Heart left ventricle (tissue), 16 donors: ENCODE measurements around the gene SH3BP2. TPM values are rescaled to one million over a fixed set of nuclear protein-coding genes. Genes with fewer than 3 reads are reported as not detected.

ENCODE experiments used
- ATAC-seq, 4 donors: fragments of 200-7000 bp; cut with Tn5 transposase; one replicate each; pipeline ENCODE4 v1.9.1; 2020 to 2022; ENCODE audit warnings: moderate library complexity in 4 of 4, mild to moderate bottlenecking in 3 of 4, moderate number of reproducible peaks in 1 of 4
- DNase-seq, 5 donors: peaks; one replicate each; pipeline ENCODE4 v3.0.0-alpha.2; 2020
- H3K27ac ChIP-seq, 12 donors: fragments of 200-600 bp; sonication (generic) in 4 of 12; one replicate each; pipeline versions ENCODE4 v1.5.0 to v1.8.0; 2016 to 2022; ENCODE audit warnings: mild to moderate bottlenecking in 2 of 12
- H3K27me3 ChIP-seq, 9 donors: fragments of 200-600 bp; sonication (generic) in 2 of 9; one replicate each; pipeline versions ENCODE4 v1.5.1 to v1.8.0; 2016 to 2022; ENCODE audit warnings: mild to moderate bottlenecking in 3 of 9
- H3K36me3 ChIP-seq, 9 donors: fragments of 200-600 bp; sonication (generic) in 2 of 9; one replicate each; pipeline versions ENCODE4 v1.5.0 to v1.8.0; 2018 to 2022; ENCODE audit warnings: mild to moderate bottlenecking in 2 of 9
- H3K4me1 ChIP-seq, 12 donors: fragments of 200-600 bp; sonication (generic) in 4 of 12; one replicate each; pipeline versions ENCODE4 v1.5.0 to v1.8.0; 2016 to 2022; ENCODE audit warnings: mild to moderate bottlenecking in 3 of 12
- H3K4me3 ChIP-seq, 12 donors: fragments of 200-600 bp; sonication (generic) in 4 of 12; one replicate each; pipeline versions ENCODE4 v1.5.0 to v1.8.0; 2017 to 2022; ENCODE audit warnings: mild to moderate bottlenecking in 9 of 12, moderate library complexity in 4 of 12
- H3K9me3 ChIP-seq, 12 donors: fragments of 200-600 bp; sonication (generic) in 4 of 12; one replicate each; pipeline versions ENCODE4 v1.5.0 to v1.8.0; 2016 to 2022; ENCODE audit warnings: mild to moderate bottlenecking in 1 of 12
- CTCF ChIP-seq, 12 donors: fragments of 200-600 bp; sonication (generic) in 4 of 12; IDR thresholded peaks; one replicate each; pipeline versions ENCODE4 v1.5.0 to v1.8.0; 2018 to 2022; ENCODE audit warnings: antibody characterized with exemption in 12 of 12, mild to moderate bottlenecking in 5 of 12
- POLR2A ChIP-seq, 2 donors: fragments of 450-650 bp; IDR thresholded peaks; one replicate each; pipeline ENCODE4 v1.6.1; 2017; ENCODE audit warnings: antibody characterized with exemption in 2 of 2, mild to moderate bottlenecking in 2 of 2, moderate library complexity in 2 of 2
- WGBS, 4 donors: extraction: QIAGEN DNeasy Blood & Tissue Kit in 2 of 4; methylation state at CpG; one replicate each; pipeline versions ENCODE4 v1.1.5 to v1.1.7; 2013 to 2018; 5-methylcytosine and 5-hydroxymethylcytosine counted together
- intact Hi-C, 10 donors: fragments of 100-400 bp; cut with DNase I; formaldehyde crosslinking; loops; one replicate each; pipeline versions ENCODE4 v1.11.1 to v1.14.2; 2022
- polyA plus RNA-seq, 2 donors: library from polyadenylated mRNA; stranded (reverse); fragments of 200-250 nt; gene quantifications; one replicate each; pipeline ENCODE4 v1.2.3, GENCODE V29; 2013
- total RNA-seq, 9 donors: library from RNA; depleted of rRNA in 2 of 9; stranded (reverse); fragments of >200 nt in 2 of 9; fragmentation: NEBNext Ultra II Directional in 3 of 9; extraction: Animal tissue kit (Norgen Biotek cat#: 25700) in 3 of 9; gene quantifications; one replicate each; pipeline versions ENCODE4 v1.1.0 to v1.2.4, GENCODE V29; 2016 to 2023
- donor health status: ischemic (EF 13 %, LVEDD 7.1; RV severe dilation, severe dysfunction).
- donor health status: healthy with polysubstance abuse.
- donor health status: DM: no; HTN: yes; CAD: no.
- donor health status: DM: no; HTN: no; CAD: no.
- donor health status: ischemic (EF 25% LVEDD 6.9; RV normal size, moderate dysfunction).
- donor health status: ischemic (EF 25% LVEDD 5.7; RV mildly dilated, moderate dysfunction).
- donor health status: healthy.
- donor health status: DM: yes; HTN: yes; CAD: no.
- donor health status: ischemic (EF 35%, LVEDD 5.7; RV mildly dilated, moderate dysfunction).
- donor health status: nonischemic (EF 11% LVEDD 7.7; RV severe dilation, severe dysfunction).
- donor health status: DM: yes; HTN: yes; CAD: no.
- donor health status: PGD.
- donor health status: ischemic (EF 29% LVEDD 5.4; RV normal size, mild dysfunction).
- donor health status: nonischemic (EF 23%, LVEDD 6.1; RV moderate dilation, normal function).

Gene SH3BP2
- total and polyA plus RNA-seq, 11 donors, result 10.4 to 70.2 (median 23.5) TPM

- peak; percentile 71 to 88 (median 82) for DNase-seq
- WGBS, 4 donors, result 33 to 43% (median 38%) methylated on average over 27 to 28 of the region's 28 CpGs
- intact Hi-C loops, result loop anchor here in 2 of 10 donors (5.0 kb wide), 2 partner anchors 36 to 44 kb away; partner anchors contain the start of gene ADD1 (in 1 of the 2)
- ATAC-seq, result peak; percentile 35 to 66 (median 52)
- Histone ChIP-seq H3K4me1 (peaks cover 35 to 93% (median 86%) of the 10 kb centered on the region in 12 donors), H3K27me3 (no peaks in the 10 kb centered on the region), H3K4me3 (peak overlapping the region in 1 of 12 donors; percentile 12), H3K9me3 (no peaks in the 10 kb centered on the region), H3K36me3 (peaks cover 0 to 12% (median 0%) of the 10 kb centered on the region in 9 donors), H3K27ac (peak overlapping the region; percentile 59 to 86 (median 80))
- TF ChIP-seq CTCF (IDR thresholded peaks at IDR 0.05) (no peak), POLR2A (IDR thresholded peaks at IDR 0.05) (no peak)
These were observed 13.8 kb downstream of the SH3BP2 start for GRCh38 chr4:2806390-2807355.

- no peaks in the 10 kb centered on the region for H3K9me3 ChIP-seq
- peaks cover 38 to 97% (median 90%) of the 10 kb centered on the region in 12 donors for H3K4me1 ChIP-seq
- no peaks in the 10 kb centered on the region for H3K27me3 ChIP-seq
- intact Hi-C loops, result loop anchor here in 2 of 10 donors (5.0 kb wide), 2 partner anchors 35 to 45 kb away; partner anchors contain the start of gene ADD1 (in 1 of the 2)
- H3K27ac ChIP-seq, result peak overlapping the region in 8 of 12 donors; percentile 59 to 86 (median 80)
- TF ChIP-seq CTCF (IDR thresholded peaks at IDR 0.05) (no peak), POLR2A (IDR thresholded peaks at IDR 0.05) (no peak)
- no peak for ATAC-seq
- WGBS, 4 donors, result 92 to 97% (median 92%) methylated on average over 13 of the region's 13 CpGs
- H3K36me3 ChIP-seq, result peaks cover 0 to 12% (median 0%) of the 10 kb centered on the region in 9 donors
- peak in 2 of 5 donors; percentile 26 to 52 for DNase-seq
- no peak overlapping the region for H3K4me3 ChIP-seq
These were observed 14.7 kb downstream of the SH3BP2 start for GRCh38 chr4:2807571-2807970.

- DNase-seq, result no peak
- Histone ChIP-seq H3K9me3 (no peaks in the 10 kb centered on the region), H3K36me3 (peaks cover 0 to 12% (median 0%) of the 10 kb centered on the region in 9 donors), H3K4me1 (peaks cover 38 to 97% (median 89%) of the 10 kb centered on the region in 12 donors), H3K4me3 (no peak overlapping the region), H3K27me3 (no peaks in the 10 kb centered on the region), H3K27ac (peak overlapping the region in 4 of 12 donors; percentile 17 to 84 (median 80))
- TF ChIP-seq POLR2A (IDR thresholded peaks at IDR 0.05) (no peak), CTCF (IDR thresholded peaks at IDR 0.05) (no peak)
- ATAC-seq, result no peak
- intact Hi-C loops, result loop anchor here in 2 of 10 donors (5.0 kb wide), 2 partner anchors 34 to 46 kb away; partner anchors contain the start of gene ADD1 (in 1 of the 2)
- 90 to 99% (median 94%) methylated on average over 5 to 7 of the region's 7 CpGs for WGBS, 4 donors
These were observed 15.1 kb downstream of the SH3BP2 start for GRCh38 chr4:2808001-2808400.
